ENCODE results near the gene MLPH.

- TF ChIP-seq, protein P1, sequence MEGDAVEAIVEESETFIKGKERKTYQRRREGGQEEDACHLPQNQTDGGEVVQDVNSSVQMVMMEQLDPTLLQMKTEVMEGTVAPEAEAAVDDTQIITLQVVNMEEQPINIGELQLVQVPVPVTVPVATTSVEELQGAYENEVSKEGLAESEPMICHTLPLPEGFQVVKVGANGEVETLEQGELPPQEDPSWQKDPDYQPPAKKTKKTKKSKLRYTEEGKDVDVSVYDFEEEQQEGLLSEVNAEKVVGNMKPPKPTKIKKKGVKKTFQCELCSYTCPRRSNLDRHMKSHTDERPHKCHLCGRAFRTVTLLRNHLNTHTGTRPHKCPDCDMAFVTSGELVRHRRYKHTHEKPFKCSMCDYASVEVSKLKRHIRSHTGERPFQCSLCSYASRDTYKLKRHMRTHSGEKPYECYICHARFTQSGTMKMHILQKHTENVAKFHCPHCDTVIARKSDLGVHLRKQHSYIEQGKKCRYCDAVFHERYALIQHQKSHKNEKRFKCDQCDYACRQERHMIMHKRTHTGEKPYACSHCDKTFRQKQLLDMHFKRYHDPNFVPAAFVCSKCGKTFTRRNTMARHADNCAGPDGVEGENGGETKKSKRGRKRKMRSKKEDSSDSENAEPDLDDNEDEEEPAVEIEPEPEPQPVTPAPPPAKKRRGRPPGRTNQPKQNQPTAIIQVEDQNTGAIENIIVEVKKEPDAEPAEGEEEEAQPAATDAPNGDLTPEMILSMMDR (IDR thresholded peaks at IDR 0.05) = no peak
- TF ChIP-seq EZH2 (IDR thresholded peaks at IDR 0.05; ENCODE audit: borderline replicate concordance, insufficient read depth, low read depth, low read length, poor library complexity, severe bottlenecking) = no peak
Measured at GRCh38 chr2:237530472-237531433, 43.7 kb downstream of the MLPH start.

All from B cell (primary cell).